T-helper 2 cell treated with Interferon-gamma antibody and Interleukin-4, amounts not matched to agents 100 ng/mL and 5 ng/mL, for 36 hours (primary cell): ENCODE measurements around the gene TRAPPC5. TPM values are rescaled to one million over a fixed set of nuclear protein-coding genes. Genes with fewer than 3 reads are reported as not detected.

Experiments used
- intact Hi-C: fragments of 100-400 bp; cut with micrococcal nuclease; formaldehyde crosslinking; loops from one replicate; pipeline ENCODE4 v1.15.1; 2023
- total RNA-seq: library from RNA; stranded (reverse); gene quantifications from 2 replicates; pipeline ENCODE4 v1.2.3, GENCODE V29; 2022

The TRAPPC5 gene
- total RNA-seq, 1 donor from 2014 or later, result 76.9 TPM

DNA sequence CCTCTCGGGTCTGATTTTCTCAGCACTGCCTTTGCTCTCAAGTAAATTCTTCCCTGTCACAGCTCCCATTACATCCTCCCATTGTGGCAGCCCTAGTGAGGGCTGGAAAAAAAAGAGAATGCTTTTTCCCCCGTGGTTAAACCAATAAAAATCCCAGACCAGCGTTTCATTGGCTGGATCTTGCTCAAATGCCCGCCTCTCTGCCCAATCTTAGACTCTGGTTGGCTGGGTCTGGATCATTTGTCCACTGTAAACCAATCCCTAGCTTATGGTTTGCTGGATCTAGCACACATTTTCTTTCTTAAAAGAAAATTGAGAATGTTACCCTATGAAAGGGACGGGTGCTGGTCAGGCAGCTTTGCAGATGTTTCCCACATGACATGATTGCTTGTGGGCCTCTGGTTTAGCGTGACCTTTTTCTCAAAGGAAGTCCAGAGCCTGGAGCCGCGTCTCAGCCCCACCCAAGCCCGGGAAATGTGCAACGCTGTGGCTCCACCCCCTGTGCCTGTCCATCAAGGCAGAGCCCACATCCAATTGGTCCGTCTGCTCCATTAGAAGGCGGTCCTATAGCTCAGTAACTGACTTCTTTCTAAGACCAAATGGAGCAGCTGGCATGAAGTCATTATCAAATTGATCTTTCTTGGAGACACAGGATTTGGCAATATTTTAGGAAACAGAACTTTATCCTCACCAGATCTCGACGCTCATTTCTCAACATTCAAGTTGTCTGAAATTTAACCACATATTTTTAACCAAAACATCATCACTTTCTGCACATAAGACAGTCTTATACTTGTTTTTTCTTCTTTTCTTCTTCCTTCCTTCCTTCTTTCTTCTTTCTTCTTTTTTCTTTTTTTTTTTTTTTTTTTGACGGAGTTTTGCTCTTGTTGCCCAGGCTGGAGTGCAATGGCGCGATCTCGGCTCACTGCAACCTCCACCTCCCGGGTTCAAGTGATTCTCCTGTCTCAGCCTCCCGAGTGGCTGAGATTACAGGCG, 6.3 kb upstream of the TRAPPC5 start:
- intact Hi-C loops, result no loop called here

DNA sequence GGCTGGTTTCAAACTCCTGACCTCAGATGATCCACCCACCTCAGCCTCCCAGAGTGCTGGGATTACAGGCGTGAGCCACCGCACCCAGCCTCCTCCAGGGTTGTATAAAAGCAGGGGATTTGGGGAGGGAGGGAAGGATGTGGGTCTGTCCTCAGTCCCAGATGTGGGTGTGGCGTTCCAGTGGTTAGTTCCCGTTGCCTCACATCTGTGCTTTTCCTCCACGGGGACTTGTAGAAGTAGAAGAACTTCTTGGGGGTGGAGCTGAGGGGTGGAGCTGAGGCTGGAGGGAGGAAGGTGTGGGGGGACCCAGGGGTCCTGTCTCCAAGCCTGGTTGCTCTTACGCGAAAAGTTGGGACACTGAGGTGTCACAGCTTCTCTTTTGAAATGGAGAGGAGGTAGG, 4.3 kb upstream of the TRAPPC5 start:
- intact Hi-C loops, result no loop called here

DNA sequence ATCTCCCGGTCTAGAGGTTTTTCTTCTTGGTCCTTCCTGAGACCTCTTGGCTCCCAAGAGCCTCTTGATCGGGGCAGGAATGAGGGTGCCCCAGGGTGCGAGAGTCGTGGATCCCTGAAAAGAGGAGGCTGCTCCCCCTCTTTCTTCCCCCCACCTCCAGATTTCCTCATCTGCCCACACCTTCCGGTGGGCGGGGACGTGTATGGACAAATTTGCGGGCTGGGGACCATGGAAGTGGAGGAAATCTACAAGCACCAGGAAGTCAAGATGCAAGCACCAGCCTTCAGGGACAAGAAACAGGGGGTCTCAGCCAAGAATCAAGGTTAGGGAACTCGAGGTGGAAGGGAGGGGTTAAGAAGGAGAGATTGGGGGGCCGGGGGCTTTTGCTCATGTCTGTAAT, 3.8 kb upstream of the TRAPPC5 start, which contains the start of gene MCEMP1:
MCEMP1 (plus strand) TSS at position 237 of the 400 bp plus-strand sequence; CDS start at position 268, 31 bp downstream.
- intact Hi-C loops, result no loop called here

DNA sequence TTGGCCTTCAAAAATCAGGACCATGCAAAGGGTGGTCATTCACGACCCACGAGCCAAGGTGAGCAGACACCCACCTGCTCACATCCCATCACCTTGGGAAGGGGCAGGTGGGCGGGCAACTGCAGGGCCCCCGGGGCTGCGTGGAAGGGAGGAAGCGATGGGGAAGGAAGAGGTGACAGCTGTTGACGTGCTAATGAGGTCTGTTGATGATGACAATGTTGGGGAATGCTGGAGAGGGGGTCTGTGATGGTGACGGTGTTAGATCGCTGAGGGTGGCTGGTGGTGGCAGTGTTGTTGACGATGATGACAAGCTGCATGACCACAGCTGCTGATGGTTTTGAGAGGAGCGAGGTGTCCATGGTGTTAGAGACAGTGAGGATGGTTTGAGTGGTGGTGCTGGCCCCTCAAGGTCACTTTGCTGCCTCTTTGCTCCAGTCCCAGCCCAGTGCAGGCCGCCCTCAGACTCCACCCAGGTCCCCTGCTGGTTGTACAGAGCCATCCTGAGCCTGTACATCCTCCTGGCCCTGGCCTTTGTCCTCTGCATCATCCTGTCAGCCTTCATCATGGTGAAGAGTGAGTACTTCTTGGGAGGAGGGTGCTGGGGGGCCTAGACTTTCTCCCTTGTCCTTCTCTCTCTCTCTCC, 2.8 kb upstream of the TRAPPC5 start:
- intact Hi-C loops, result no loop called here

DNA sequence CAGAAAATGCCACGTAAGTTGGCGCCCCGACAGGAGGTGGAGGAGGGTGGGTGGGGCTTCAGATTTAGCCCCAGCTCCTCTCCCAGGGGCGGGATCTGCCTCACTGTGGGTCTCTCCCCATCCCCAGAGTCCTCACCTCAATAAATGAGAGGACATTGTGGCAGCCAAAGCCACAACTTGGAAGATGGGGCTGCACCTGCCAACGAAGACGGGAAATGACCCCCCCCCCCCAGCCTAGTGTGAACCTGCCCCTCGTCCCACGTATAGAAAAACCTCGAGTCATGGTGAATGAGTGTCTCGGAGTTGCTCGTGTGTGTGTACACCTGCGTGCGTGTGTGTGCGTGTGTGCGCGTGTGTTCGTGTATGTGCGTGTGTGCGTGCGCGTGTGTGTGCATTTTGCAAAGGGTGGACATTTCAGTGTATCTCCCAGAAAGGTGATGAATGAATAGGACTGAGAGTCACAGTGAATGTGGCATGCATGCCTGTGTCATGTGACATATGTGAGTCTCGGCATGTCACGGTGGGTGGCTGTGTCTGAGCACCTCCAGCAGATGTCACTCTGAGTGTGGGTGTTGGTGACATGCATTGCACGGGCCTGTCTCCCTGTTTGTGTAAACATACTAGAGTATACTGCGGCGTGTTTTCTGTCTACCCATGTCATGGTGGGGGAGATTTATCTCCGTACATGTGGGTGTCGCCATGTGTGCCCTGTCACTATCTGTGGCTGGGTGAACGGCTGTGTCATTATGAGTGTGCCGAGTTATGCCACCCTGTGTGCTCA, 1.5 kb upstream of the TRAPPC5 start:
- intact Hi-C loops, result no loop called here

DNA sequence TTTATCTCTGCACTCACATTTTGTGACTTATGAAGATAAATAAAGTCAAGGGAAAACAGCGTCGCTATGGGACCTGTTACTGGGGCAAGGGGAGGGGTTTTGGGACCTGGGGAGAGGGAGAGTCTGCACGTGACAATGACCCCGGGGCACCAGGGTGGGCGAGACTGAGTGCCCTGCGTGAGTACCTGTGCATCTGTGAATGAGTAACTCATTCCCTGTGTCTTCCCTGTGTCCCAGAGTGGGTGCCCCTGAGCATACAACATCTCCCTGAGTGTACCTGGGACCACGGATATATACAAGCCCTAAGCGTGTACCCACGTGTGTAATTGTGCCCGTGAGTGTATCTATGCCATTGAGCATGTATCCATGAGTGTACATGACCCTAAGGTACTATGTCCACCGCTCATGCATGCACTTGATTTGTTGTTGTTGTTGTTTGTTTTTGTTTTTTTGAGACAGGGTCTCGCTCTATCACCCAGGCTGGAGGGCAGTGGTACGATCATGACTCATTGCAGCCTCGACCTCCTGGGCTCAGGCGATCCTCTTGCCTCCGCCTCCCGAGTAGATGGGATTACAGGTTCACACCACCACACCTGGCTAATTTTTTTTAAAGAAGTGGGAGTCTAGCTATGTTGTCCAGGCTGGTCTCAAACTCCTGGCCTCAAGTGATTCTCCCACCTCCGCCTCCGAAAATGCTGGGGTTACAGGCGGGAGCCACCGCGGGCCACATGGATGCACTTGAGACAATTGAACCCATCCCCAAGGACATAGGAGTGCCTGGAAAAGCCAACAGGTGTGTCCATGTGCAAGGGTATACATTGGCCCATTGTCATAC, 645 bp upstream of the TRAPPC5 start:
- intact Hi-C loops, result no loop called here

DNA sequence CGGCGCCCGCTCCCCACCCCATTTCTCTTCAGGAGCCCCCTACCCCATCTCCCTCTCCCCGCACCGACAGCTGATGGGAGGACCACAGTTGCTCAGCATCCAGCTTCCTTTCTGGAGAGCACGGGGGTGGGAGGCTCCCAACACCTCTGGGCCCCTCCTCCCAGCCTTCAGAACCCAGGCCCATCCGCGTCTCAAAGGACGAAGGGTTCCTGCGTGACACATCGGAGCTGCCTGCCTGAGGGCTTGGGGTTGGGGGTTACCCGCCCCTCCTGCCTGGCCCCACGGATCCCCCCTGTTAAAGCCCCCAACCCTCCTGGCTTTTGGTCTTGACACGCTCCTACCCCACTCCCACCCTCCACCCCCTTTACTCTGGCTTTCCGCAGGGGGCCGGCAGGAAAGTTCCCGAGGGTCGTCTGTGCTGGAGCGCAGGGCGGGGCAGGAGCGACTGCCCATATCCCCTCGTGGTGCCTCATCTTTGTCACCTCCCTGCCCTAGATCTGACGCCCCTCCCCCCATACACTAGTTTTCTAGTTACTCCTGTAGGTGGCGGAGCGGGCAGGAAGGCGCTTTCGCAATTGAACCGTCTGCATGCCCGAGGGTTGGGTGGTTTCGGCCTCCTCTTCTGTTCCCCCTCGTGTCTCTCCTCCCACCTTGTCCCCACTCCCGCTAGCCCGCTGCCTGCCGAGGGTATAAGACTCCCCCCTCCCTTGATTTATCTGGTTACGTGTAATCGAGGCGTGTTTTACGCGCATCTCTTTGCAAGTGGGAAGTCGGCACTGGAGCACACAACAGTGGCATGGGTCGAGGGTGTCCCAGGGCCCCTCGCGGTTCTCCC, 924 bp downstream of the TRAPPC5 start:
- intact Hi-C loops, result loop anchor here (1.0 kb wide), 3 partner anchors 29 to 118 kb away; no protein-coding TSS in a partner anchor

DNA sequence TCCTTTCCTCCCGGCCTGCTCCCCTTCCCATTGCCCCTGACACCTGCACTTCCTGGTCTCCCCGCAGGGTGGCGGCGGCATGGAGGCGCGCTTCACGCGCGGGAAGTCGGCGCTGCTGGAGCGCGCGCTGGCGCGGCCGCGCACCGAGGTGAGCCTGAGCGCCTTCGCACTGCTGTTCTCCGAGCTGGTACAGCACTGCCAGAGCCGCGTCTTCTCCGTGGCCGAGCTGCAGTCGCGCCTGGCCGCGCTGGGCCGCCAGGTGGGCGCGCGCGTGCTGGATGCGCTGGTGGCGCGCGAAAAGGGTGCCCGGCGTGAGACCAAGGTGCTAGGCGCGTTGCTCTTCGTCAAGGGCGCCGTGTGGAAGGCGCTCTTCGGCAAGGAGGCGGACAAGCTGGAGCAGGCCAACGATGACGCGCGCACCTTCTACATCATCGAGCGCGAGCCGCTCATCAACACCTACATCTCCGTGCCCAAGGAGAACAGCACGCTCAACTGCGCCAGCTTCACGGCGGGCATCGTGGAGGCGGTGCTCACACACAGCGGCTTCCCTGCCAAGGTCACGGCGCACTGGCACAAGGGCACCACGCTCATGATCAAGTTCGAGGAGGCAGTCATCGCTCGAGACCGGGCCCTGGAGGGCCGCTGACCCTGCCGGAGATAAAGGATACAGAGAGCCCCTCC, 1.7 kb downstream of the TRAPPC5 start:
- intact Hi-C loops, result no loop called here

DNA sequence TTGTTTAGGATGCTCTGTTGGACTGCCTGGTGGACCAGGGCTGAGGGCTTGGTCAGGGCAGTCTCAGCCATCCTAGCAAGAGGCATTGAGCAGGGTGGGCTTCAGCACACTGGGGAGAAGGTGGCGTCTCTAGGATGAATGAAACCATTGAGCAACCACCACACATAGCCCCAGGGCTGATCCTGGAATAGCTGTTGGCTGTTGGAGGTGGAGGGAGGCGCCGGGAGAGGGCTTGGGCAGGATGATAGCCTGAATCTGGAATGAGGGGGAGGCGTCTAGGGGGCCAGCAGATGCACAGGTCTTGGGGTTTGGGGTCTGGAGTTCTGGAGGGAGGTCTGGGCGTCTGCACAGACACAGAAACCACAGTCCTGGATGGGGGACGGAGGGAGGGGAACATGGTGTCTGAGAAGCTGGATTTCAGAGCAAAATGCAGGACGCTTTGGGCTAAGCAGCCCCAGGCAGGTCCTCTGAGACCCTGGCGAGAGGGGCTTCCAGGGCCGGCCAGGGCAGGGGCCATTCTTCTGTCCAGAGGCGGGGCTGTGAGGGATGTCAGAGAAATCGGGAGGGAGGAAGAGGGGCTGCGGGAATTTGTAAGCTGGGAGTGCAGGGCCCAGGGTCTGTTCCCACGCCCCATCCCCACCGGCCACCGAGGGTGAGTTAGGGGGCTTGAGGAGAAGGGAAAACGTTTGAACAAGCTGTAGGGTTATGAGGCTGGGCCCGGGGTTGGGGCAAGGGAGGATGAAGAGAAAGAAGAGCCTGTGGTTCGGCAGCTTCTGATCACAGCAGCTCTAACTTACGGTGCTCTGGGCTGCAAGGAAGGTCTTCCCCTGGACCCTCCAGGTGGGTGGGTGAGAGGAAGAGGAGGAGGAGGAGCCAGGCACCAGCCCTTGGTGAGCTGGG, 5.2 kb downstream of the TRAPPC5 start:
- intact Hi-C loops, result no loop called here

DNA sequence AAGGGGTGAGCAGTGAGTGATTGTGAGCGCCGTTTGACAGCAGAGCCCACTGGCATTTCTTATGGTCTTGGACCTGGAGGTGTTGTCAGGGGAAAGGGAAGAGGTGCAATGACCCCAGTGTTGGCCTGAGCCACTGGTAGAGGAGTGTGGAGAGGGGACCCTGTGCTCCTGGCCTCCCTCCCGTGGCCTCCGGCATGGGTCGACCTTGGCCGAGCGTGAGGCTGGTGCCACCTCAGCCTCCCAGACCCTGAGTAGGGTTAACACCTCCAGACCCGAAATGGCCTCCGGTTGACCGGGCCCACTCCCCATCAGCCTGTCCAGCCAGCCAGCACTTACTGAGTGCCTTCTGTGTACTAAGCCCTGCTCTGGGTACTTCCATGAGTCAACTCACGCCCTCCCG, 6.5 kb downstream of the TRAPPC5 start:
- intact Hi-C loops, result no loop called here

DNA sequence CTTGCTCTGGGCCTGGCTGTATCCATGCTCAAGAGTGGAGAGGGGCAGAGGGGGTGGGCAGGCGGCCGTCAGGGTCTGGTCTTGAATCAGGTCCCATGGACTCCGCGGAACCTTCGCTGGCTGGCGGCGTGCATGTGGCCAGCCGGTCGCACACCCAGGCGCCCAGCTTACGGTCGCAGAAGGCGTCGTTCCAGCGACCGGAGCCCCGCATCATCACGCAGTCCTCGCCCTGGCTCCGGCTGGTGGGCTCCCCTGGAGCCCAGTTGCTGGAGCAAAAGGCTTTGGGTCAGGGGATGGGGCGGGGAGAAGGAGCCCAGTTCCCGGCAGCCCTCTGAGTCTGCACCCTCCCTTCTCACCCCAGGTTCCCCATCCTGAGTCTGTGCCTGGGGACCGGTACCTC, 8.5 kb downstream of the TRAPPC5 start:
- intact Hi-C loops, result no loop called here

DNA sequence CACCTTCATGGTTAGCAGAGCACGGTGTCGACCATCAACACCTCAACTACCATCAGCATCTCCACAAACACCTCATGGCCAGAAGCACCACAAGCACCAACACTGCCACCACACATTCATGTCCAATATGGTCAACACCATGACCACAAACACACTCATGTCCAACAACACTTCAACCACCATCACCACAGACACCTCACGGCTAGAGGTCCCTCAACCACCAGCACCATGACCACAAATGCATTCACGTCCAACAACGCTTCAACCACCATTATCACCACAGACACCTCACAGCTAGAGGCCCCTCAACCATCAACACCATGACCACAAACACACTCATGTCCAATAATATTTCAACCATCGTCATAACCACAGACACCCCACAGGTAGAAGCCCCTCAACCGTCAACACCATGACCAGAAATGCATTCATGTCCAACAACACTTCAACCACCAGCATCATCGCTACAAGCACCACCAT, 10.2 kb downstream of the TRAPPC5 start:
- intact Hi-C loops, result no loop called here

DNA sequence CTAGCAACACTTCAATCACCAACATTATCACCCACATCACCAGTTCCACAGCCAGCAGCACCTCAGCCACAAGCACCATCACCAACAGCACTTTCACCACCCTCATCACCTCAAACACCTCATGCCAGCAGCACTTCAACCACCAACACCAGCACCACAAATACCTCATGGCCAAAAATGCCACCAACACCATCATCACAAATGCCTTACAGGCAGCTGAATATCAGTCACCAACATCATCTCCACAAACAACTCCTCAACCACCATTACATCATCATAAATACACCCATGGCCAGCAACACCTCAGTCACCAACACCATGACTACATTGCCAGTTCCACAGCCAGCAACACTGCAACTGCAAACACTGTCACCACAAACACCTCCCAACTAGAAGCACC, 10.9 kb downstream of the TRAPPC5 start:
- intact Hi-C loops, result no loop called here

DNA sequence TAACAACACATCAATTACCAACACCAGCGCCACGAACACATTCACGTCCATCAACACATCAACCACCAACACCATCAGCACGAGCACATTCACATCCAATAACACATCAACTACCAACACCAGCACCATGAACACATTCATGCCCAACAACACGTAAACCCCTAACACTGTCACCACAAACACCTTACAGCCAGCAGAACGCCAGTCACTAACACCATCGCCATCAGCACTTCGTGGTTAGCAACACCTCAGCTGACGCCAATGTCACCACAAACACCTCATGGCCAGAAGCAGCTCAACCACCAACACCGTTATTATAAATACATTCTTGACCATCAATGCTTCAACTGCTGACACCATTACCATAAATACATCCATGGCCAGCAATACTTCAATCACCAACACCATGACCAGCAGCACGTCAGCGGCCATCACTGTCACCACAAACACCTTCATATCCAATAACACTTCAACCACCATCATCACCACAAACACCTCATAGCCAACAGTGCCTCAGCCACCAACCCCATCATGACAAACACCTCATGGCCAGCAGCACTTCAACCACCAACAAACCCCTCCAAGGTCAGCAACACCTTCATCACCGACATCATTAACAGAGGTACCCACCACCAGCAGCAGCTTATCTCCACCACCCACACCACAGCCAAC, 11.9 kb downstream of the TRAPPC5 start:
- intact Hi-C loops, result no loop called here

DNA sequence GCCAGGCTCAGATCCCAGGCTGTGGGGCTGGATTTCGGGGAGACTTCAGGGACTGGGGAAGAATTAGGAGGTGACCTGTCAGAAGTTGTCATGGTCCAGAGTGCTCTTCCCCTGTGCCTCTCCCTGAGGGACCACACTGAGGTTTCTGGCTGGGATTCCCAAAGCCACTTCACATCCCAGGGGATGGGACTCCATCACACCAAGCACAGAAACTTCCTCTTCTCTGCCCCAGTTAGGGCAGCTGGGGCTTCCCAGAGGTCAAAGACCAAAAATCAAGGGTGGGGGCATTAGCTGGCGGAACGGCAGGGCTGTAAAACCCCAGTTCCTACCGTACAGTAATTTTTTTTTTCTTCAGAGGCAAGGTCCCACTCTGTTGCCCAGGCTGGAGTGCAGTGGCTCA, 13.9 kb downstream of the TRAPPC5 start:
- intact Hi-C loops, result no loop called here

DNA sequence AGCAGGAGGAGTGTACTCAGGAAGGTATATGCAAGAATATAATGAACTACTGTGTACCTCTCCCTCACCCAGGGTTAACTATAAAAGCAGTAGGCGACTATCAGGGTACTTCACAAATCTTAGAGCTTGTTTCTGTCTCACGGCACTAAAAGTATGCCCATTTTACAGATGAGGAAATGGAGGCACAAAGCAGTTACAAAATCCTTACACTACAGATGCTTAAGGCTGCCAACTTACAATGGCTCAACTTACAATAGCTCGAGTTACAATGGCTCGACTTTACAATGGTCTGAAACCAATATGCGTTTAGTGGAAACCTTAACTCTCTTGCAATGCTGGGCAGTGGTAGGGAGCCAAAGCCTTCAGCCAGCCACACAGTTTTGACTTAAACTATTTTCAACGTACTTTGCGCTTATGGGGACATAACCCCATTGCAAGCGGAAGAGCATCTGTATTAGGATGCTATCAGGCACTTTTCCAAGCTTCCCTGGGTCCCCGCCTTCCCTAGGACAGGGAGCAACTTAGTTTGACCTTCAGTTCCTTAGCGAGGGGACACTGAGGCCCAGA, 17.2 kb downstream of the TRAPPC5 start:
- intact Hi-C loops, result no loop called here

DNA sequence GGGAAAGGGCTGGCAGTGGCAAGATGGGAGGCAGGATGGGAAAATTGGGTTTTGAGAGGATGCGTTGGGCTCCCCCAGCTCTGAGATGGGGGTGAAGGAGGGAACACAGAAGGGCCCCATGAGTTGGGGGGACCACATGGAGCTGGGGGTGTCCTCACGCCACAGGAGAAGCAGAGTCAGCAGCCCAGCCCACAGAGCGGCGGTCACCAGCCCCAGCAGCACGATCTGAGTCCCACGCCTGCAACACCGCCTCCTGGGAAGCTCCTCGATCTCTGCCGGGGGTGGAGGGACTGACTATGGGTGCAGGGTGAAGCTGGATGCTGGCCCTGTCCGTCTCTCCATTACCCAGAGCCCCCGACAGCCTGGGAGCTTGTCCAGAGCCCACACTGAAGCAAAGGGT, 17.9 kb downstream of the TRAPPC5 start:
- intact Hi-C loops, result no loop called here
